BLaER1 treated with 17β-estradiol and CSF1 and Interleukin-3, amounts not matched to agents 10 nM and 100 nM (cell line): ENCODE data around the gene AKAP6.
A peak's percentile ranks its signal among the peaks of the same experiment; 100 is the strongest.

Experiments used
- H3K27ac ChIP-seq, 11 experiments: shearing (Covaris generic); formaldehyde crosslinking; 2 replicates each; pipeline ENCODE4 v1.8.1; 2022
- H3K27me3 ChIP-seq, 11 experiments: shearing (Covaris generic); formaldehyde crosslinking; 2 replicates each; pipeline ENCODE4 v1.8.1; 2022
- H3K36me3 ChIP-seq, 11 experiments: shearing (Covaris generic); formaldehyde crosslinking; 2 replicates each; pipeline ENCODE4 v1.8.1; 2022
- H3K4me1 ChIP-seq, 10 experiments: shearing (Covaris generic); formaldehyde crosslinking; 2 replicates each; pipeline ENCODE4 v1.8.1; 2022
- H3K4me2 ChIP-seq, 11 experiments: shearing (Covaris generic); formaldehyde crosslinking; 2 replicates each; pipeline ENCODE4 v1.8.1; 2022
- H3K4me3 ChIP-seq, 10 experiments: shearing (Covaris generic); formaldehyde crosslinking; 2 replicates each; pipeline ENCODE4 v1.8.1; 2022
- H3K9ac ChIP-seq, 11 experiments: shearing (Covaris generic); formaldehyde crosslinking; 2 replicates each; pipeline ENCODE4 v1.8.1; 2022
- H3K9me3 ChIP-seq, 11 experiments: shearing (Covaris generic); formaldehyde crosslinking; replicated peaks in 1 of 11; 2 replicates each; pipeline ENCODE4 v1.8.1; 2022
- H4K20me1 ChIP-seq, 11 experiments: shearing (Covaris generic); formaldehyde crosslinking; 2 replicates each; pipeline ENCODE4 v1.8.1; 2022
- Cebpa-rat ChIP-seq, 11 experiments: shearing (Covaris generic); IDR thresholded peaks; 2 replicates each; pipeline ENCODE4 v1.8.1; 2022

The AKAP6 gene

GRCh38 chr14:32545506-32546210 is 216.6 kb downstream of the AKAP6 start:
- no peaks in the 10 kb centered on the region for H4K20me1 ChIP-seq
- no peaks in the 10 kb centered on the region for H3K36me3 ChIP-seq
- H3K4me1 ChIP-seq = no peaks in the 10 kb centered on the region
- no peaks in the 10 kb centered on the region for H3K9me3 ChIP-seq
- H3K4me3 ChIP-seq = no peak overlapping the region
- H3K27me3 ChIP-seq = no peaks in the 10 kb centered on the region
- no peak overlapping the region for H3K27ac ChIP-seq
- no peak for TF ChIP-seq Cebpa-rat (IDR thresholded peaks at IDR 0.05)
- no peak overlapping the region for H3K4me2 ChIP-seq
- no peak overlapping the region for H3K9ac ChIP-seq

GRCh38 chr14:32546246-32546645 is 217.1 kb downstream of the AKAP6 start:
- H3K4me1 ChIP-seq = no peaks in the 10 kb centered on the region
- TF ChIP-seq Cebpa-rat (IDR thresholded peaks at IDR 0.05) = no peak
- no peak overlapping the region for H3K9ac ChIP-seq
- H3K4me3 ChIP-seq = no peak overlapping the region
- H3K9me3 ChIP-seq = no peaks in the 10 kb centered on the region
- no peaks in the 10 kb centered on the region for H3K27me3 ChIP-seq
- no peaks in the 10 kb centered on the region for H3K36me3 ChIP-seq
- no peaks in the 10 kb centered on the region for H4K20me1 ChIP-seq
- no peak overlapping the region for H3K27ac ChIP-seq
- no peak overlapping the region for H3K4me2 ChIP-seq

- H3K36me3 ChIP-seq = no peaks in the 10 kb centered on the region
- H4K20me1 ChIP-seq = no peaks in the 10 kb centered on the region
- H3K27ac ChIP-seq = no peak overlapping the region
- no peak overlapping the region for H3K4me2 ChIP-seq
- H3K9ac ChIP-seq = no peak overlapping the region
- no peaks in the 10 kb centered on the region for H3K27me3 ChIP-seq
- no peak for TF ChIP-seq Cebpa-rat (IDR thresholded peaks at IDR 0.05)
- no peaks in the 10 kb centered on the region for H3K9me3 ChIP-seq
- no peak overlapping the region for H3K4me3 ChIP-seq
- no peaks in the 10 kb centered on the region for H3K4me1 ChIP-seq
These were observed 223.7 kb downstream of the AKAP6 start for GRCh38 chr14:32552766-32553165.

- Histone ChIP-seq H3K4me2 (no peak overlapping the region), H3K9ac (no peak overlapping the region), H3K27ac (no peak overlapping the region), H3K4me1 (peaks cover under 1 to 7% (median 6%) of the 10 kb centered on the region in 10 experiments; a peak in 16 of 20 replicates), H3K9me3 (no peaks in the 10 kb centered on the region), H3K36me3 (no peaks in the 10 kb centered on the region), H3K27me3 (no peaks in the 10 kb centered on the region), H3K4me3 (no peak overlapping the region), H4K20me1 (no peaks in the 10 kb centered on the region)
- TF ChIP-seq Cebpa-rat (IDR thresholded peaks at IDR 0.05) = no peak
These were observed 229.9 kb downstream of the AKAP6 start for GRCh38 chr14:32559048-32559447.

- H3K9me3 ChIP-seq = no peaks in the 10 kb centered on the region
- no peak for TF ChIP-seq Cebpa-rat (IDR thresholded peaks at IDR 0.05)
- H3K4me1 ChIP-seq = peaks cover 6 to 12% (median 11%) of the 10 kb centered on the region in 10 experiments
- no peaks in the 10 kb centered on the region for H3K36me3 ChIP-seq
- H3K9ac ChIP-seq = 0 out of 22 replicates have a peak overlapping the region, but pooled peaks of 1 of the 11 experiments have one; percentile 34
- H3K27ac ChIP-seq = no peak overlapping the region
- no peaks in the 10 kb centered on the region for H4K20me1 ChIP-seq
- no peak overlapping the region for H3K4me2 ChIP-seq
- H3K4me3 ChIP-seq = no peak overlapping the region
- H3K27me3 ChIP-seq = no peaks in the 10 kb centered on the region
These were observed 230.5 kb downstream of the AKAP6 start for GRCh38 chr14:32559590-32559989.

GRCh38 chr14:32560209-32560857 is 231.2 kb downstream of the AKAP6 start:
- no peak overlapping the region for H3K4me2 ChIP-seq
- no peaks in the 10 kb centered on the region for H3K9me3 ChIP-seq
- H3K36me3 ChIP-seq = no peaks in the 10 kb centered on the region
- no peak overlapping the region for H3K9ac ChIP-seq
- no peaks in the 10 kb centered on the region for H3K27me3 ChIP-seq
- H3K27ac ChIP-seq = no peak overlapping the region
- no peaks in the 10 kb centered on the region for H4K20me1 ChIP-seq
- peaks cover 13 to 20% (median 19%) of the 10 kb centered on the region in 10 experiments for H3K4me1 ChIP-seq
- peak in 3 of 11 experiments; percentile 12 to 67 (median 52); a peak in 4 of 22 replicates for TF ChIP-seq Cebpa-rat (IDR thresholded peaks at IDR 0.05)
- H3K4me3 ChIP-seq = no peak overlapping the region

GRCh38 chr14:32561520-32561919 is 232.4 kb downstream of the AKAP6 start:
- Histone ChIP-seq H3K9me3 (no peaks in the 10 kb centered on the region), H3K4me1 (peaks cover 18 to 25% (median 21%) of the 10 kb centered on the region in 10 experiments), H3K36me3 (no peaks in the 10 kb centered on the region), H3K27me3 (no peaks in the 10 kb centered on the region), H3K9ac (no peak overlapping the region), H3K4me2 (no peak overlapping the region), H3K27ac (no peak overlapping the region), H4K20me1 (no peaks in the 10 kb centered on the region), H3K4me3 (no peak overlapping the region)
- TF ChIP-seq Cebpa-rat (IDR thresholded peaks at IDR 0.05) = no peak

- no peaks in the 10 kb centered on the region for H3K9me3 ChIP-seq
- no peaks in the 10 kb centered on the region for H3K27me3 ChIP-seq
- H3K4me3 ChIP-seq = no peak overlapping the region
- H3K4me1 ChIP-seq = peaks cover 18 to 25% (median 21%) of the 10 kb centered on the region in 10 experiments
- H4K20me1 ChIP-seq = no peaks in the 10 kb centered on the region
- no peak overlapping the region; a peak in 2 of 22 replicates for H3K9ac ChIP-seq
- peak overlapping the region in 9 of 11 experiments; percentile 15 to 50 (median 31); a peak in 10 of 22 replicates for H3K27ac ChIP-seq
- H3K36me3 ChIP-seq = no peaks in the 10 kb centered on the region
- TF ChIP-seq Cebpa-rat (IDR thresholded peaks at IDR 0.05) = 0 out of 22 replicates have a peak, but pooled peaks of 1 of the 11 experiments have one; percentile 39
- H3K4me2 ChIP-seq = peak overlapping the region; percentile 49 to 81 (median 62)
These were observed 235.5 kb downstream of the AKAP6 start for GRCh38 chr14:32564596-32564995.

GRCh38 chr14:32565256-32565655 is 236.2 kb downstream of the AKAP6 start:
- H3K9ac ChIP-seq = no peak overlapping the region
- H3K27ac ChIP-seq = peak overlapping the region in 5 of 11 experiments; percentile 16 to 50 (median 41); a peak in 8 of 22 replicates
- no peaks in the 10 kb centered on the region for H3K36me3 ChIP-seq
- no peaks in the 10 kb centered on the region for H3K9me3 ChIP-seq
- peak overlapping the region; percentile 49 to 81 (median 62) for H3K4me2 ChIP-seq
- peaks cover 18 to 25% (median 21%) of the 10 kb centered on the region in 10 experiments for H3K4me1 ChIP-seq
- TF ChIP-seq Cebpa-rat (IDR thresholded peaks at IDR 0.05) = no peak
- no peak overlapping the region for H3K4me3 ChIP-seq
- H4K20me1 ChIP-seq = no peaks in the 10 kb centered on the region
- no peaks in the 10 kb centered on the region for H3K27me3 ChIP-seq
